SK-N-SH (cell line): ENCODE results near the gene SIRT5. TPM values are rescaled to one million over a fixed set of nuclear protein-coding genes. Genes with fewer than 3 reads are reported as not detected.

Experiments used
- CTCF ChIA-PET: fragments of 300-600, 350-600 bp; formaldehyde crosslinking; extraction: SDS; loops from one replicate; lab custom pipeline; 2021; lab: Yijun Ruan, JAX
- POLR2A ChIA-PET: fragments of 350-600 bp; sonication (Branson Sonifier 250); formaldehyde crosslinking; extraction: SDS; loops from one replicate; lab custom pipeline; 2020; ENCODE audit warnings: antibody characterized with exemption, inconsistent platforms; lab: Yijun Ruan, JAX
- DNase-seq: peaks from one replicate; pipeline ENCODE4 v3.0.0; 2012
- H2AFZ ChIP-seq: fragments of 200-600 bp; sonication (generic); 2 replicates; pipeline ENCODE4 v1.8.1; 2016; ENCODE audit warnings: antibody characterized with exemption, mild to moderate bottlenecking, low read depth
- H3F3A ChIP-seq: fragments of 200-600 bp; sonication (generic); replicated peaks from 2 replicates; pipeline ENCODE3; 2016; ENCODE audit warnings: antibody characterized with exemption, mild to moderate bottlenecking; ENCODE audit not compliant: insufficient read depth
- H3K27ac ChIP-seq, 2 experiments: fragments of 200-500 bp in 1 of 2; fragments of 200-600 bp in 1 of 2; sonication (Bioruptor generic) in 1 of 2; sonication (generic), shearing (Covaris generic) in 1 of 2; 2 replicates each; pipeline versions ENCODE4 v1.5.1 to v1.6.1; 2014 to 2016; ENCODE audit warnings: low read depth in 2 of 2, inconsistent platforms in 1 of 2, low read length in 1 of 2, mild to moderate bottlenecking in 1 of 2, mixed read lengths in 1 of 2
- H3K27me3 ChIP-seq: fragments of 200-600 bp; sonication (generic), shearing (Covaris generic); 2 replicates; pipeline ENCODE4 v1.6.1; 2016; ENCODE audit warnings: mixed run types; ENCODE audit not compliant: insufficient read depth
- H3K36me3 ChIP-seq, 2 experiments: fragments of 200-500 bp in 1 of 2; fragments of 200-600 bp in 1 of 2; sonication (Bioruptor generic) in 1 of 2; sonication (generic) in 1 of 2; replicated peaks in 1 of 2; 2 replicates each; pipeline versions ENCODE3 to v1.5.1; 2014 to 2016; ENCODE audit warnings: low read length in 1 of 2, mild to moderate bottlenecking in 1 of 2; ENCODE audit not compliant: insufficient read depth in 2 of 2, control insufficient read depth in 1 of 2
- H3K4me1 ChIP-seq, 2 experiments: fragments of 200-500 bp in 1 of 2; fragments of 200-600 bp in 1 of 2; sonication (Bioruptor generic) in 1 of 2; sonication (generic), shearing (Covaris generic) in 1 of 2; 2 replicates each; pipeline versions ENCODE4 v1.5.1 to v1.6.1; 2014 to 2016; ENCODE audit warnings: low read depth in 1 of 2, low read length in 1 of 2, mixed run types in 1 of 2; ENCODE audit not compliant: insufficient read depth in 2 of 2, control insufficient read depth in 1 of 2
- H3K4me2 ChIP-seq: fragments of 200-600 bp; sonication (generic), shearing (Covaris generic); 2 replicates; pipeline ENCODE4 v1.6.1; 2017; ENCODE audit warnings: mixed run types
- H3K4me3 ChIP-seq, 2 experiments: fragments of 200-500 bp in 1 of 2; fragments of 200-600 bp in 1 of 2; sonication (Bioruptor generic) in 1 of 2; sonication (generic), shearing (Covaris generic) in 1 of 2; 2 replicates each; pipeline versions ENCODE4 v1.5.1 to v1.8.1; 2014 to 2016; ENCODE audit warnings: low read depth in 2 of 2, inconsistent platforms in 1 of 2, low read length in 1 of 2, mild to moderate bottlenecking in 1 of 2, mixed read lengths in 1 of 2, moderate library complexity in 1 of 2
- H3K79me2 ChIP-seq: fragments of 200-600 bp; sonication (generic); 2 replicates; pipeline ENCODE4 v1.8.1; 2017; ENCODE audit warnings: mild to moderate bottlenecking; ENCODE audit not compliant: insufficient read depth
- H3K9ac ChIP-seq: fragments of 200-600 bp; sonication (generic); 2 replicates; pipeline ENCODE4 v1.6.1; 2017; ENCODE audit warnings: mixed run types
- H3K9me2 ChIP-seq: fragments of 200-600 bp; sonication (generic); 2 replicates; pipeline ENCODE4 v1.6.1; 2017; ENCODE audit warnings: mixed run types
- H3K9me3 ChIP-seq: fragments of 200-600 bp; sonication (generic); 2 replicates; pipeline ENCODE4 v1.6.1; 2017; ENCODE audit warnings: mixed run types, mild to moderate bottlenecking, moderate library complexity
- H4K20me1 ChIP-seq: fragments of 200-600 bp; sonication (generic); 2 replicates; pipeline ENCODE4 v1.6.1; 2017; ENCODE audit warnings: mild to moderate bottlenecking, mixed run types; ENCODE audit not compliant: insufficient read depth
- ELF1 ChIP-seq: IDR thresholded peaks from 2 replicates; pipeline ENCODE4 v1.4.0; 2012
- JUND ChIP-seq: IDR thresholded peaks from 2 replicates; pipeline ENCODE4 v1.4.0; 2012
- MEF2A ChIP-seq: IDR thresholded peaks from 2 replicates; pipeline ENCODE4 v1.4.0; 2012; ENCODE audit warnings: low read depth, borderline replicate concordance
- MXI1 ChIP-seq: IDR thresholded peaks from 2 replicates; pipeline ENCODE4 v1.6.1; 2012; ENCODE audit warnings: mild to moderate bottlenecking, low read depth, low read length, improper control_type of control experiment
- POLR2AphosphoS5 ChIP-seq: IDR thresholded peaks from 2 replicates; pipeline ENCODE4 v1.6.1; 2012; ENCODE audit warnings: low read depth, low read length
- RAD21 ChIP-seq: IDR thresholded peaks from 2 replicates; pipeline ENCODE4 v1.6.1; 2012; ENCODE audit warnings: mild to moderate bottlenecking, low read length
- SIN3A ChIP-seq: IDR thresholded peaks from 2 replicates; pipeline ENCODE4 v1.6.1; 2012; ENCODE audit warnings: low read depth, mild to moderate bottlenecking, low read length, moderate library complexity, borderline replicate concordance
- SMC3 ChIP-seq: IDR thresholded peaks from 2 replicates; pipeline ENCODE4 v1.6.1; 2012; ENCODE audit warnings: low read depth, low read length, improper control_type of control experiment
- TCF12 ChIP-seq: IDR thresholded peaks from 2 replicates; pipeline ENCODE4 v1.4.0; 2012
- YY1 ChIP-seq: IDR thresholded peaks from 2 replicates; pipeline ENCODE4 v1.4.0; 2012; ENCODE audit warnings: low read depth, mild to moderate bottlenecking
- WGBS: methylation state at CpG from one replicate; pipeline ENCODE4 v1.1.6; 2017; ENCODE audit warnings: low lambda C conversion rate; 5-methylcytosine and 5-hydroxymethylcytosine counted together
- polyA plus RNA-seq, 3 experiments: library from polyadenylated mRNA; depleted of rRNA; stranded (reverse); fragments of >200 nt; gene quantifications; 2 replicates each; pipeline ENCODE4 v1.2.3, GENCODE V29; 2012
- TF ChIP-seq, protein P1 (sequence below): IDR thresholded peaks from 2 replicates; pipeline ENCODE4 v1.4.0; 2012; ENCODE audit warnings: low read depth, borderline replicate concordance
- TF ChIP-seq, protein P2 (sequence below): IDR thresholded peaks from 2 replicates; pipeline ENCODE4 v1.4.0; 2012; ENCODE audit warnings: low read depth, borderline replicate concordance
- TF ChIP-seq, protein P3 (sequence below): fragments of 150-350 bp; IDR thresholded peaks from 2 replicates; pipeline ENCODE4 v1.6.1; 2017; ENCODE audit warnings: antibody characterized with exemption, low read length, low read depth, borderline replicate concordance
- TF ChIP-seq, protein P4 (sequence below): fragments of 200-600 bp; sonication (generic); IDR thresholded peaks from 2 replicates; pipeline ENCODE4 v1.6.1; 2017; ENCODE audit warnings: antibody characterized with exemption, mild to moderate bottlenecking, moderate library complexity

SIRT5 gene
- polyA plus RNA-seq, 1 of the 3 experiments (the other 2 are of a cell fraction): 6.7 TPM

DNA sequence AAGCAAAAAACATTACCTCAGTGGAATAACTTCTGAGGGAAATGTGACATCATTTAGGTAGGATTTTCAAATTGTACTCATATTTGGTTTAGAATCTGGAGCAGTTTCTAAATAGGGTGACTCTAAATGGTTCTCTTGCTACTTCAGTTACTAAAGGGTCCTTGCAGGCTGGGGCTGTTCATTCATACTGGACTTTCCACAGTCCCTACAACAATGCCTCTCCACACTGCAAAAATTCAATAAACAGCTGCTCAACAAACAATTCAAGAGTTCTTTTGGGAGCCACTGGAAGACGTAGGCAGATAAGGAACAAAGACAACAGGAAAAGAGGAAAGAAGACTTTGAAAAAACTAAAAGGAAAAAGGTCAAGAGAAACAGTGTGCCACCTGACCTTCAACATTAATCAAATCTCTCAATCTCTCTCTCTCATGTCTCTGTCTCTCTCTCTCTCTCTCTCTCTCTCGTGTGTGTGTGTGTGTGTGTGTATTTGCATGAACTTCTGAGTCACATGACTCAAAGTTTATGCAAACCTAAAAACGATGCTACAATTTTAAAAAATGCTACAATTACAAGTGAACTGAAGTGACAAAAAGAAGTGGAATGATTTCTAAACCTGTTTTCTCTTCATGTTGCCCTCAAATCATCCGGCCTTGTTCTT lies 55.2 kb downstream of the SIRT5 start:
- Histone ChIP-seq H3K4me2 (no peak overlapping the region), H3K27ac (no peak overlapping the region), H3K79me2 (no peaks in the 10 kb centered on the region), H3K9me3 (no peaks in the 10 kb centered on the region), H2AFZ (no peak overlapping the region), H3K9ac (no peak overlapping the region), H3K4me3 (no peak overlapping the region), H3K36me3 (peaks cover 62 to 70% of the 10 kb centered on the region in 2 experiments), H3K27me3 (no peaks in the 10 kb centered on the region), H3K4me1 (peaks cover 0 to 2% of the 10 kb centered on the region in 2 experiments; a peak in 2 of 4 replicates), H3F3A (peaks cover 6% of the 10 kb centered on the region), H4K20me1 (no peaks in the 10 kb centered on the region), H3K9me2 (no peaks in the 10 kb centered on the region)
- no peak for TF ChIP-seq RAD21
- TF ChIP-seq SMC3: no peak
- TF ChIP-seq, protein P1, sequence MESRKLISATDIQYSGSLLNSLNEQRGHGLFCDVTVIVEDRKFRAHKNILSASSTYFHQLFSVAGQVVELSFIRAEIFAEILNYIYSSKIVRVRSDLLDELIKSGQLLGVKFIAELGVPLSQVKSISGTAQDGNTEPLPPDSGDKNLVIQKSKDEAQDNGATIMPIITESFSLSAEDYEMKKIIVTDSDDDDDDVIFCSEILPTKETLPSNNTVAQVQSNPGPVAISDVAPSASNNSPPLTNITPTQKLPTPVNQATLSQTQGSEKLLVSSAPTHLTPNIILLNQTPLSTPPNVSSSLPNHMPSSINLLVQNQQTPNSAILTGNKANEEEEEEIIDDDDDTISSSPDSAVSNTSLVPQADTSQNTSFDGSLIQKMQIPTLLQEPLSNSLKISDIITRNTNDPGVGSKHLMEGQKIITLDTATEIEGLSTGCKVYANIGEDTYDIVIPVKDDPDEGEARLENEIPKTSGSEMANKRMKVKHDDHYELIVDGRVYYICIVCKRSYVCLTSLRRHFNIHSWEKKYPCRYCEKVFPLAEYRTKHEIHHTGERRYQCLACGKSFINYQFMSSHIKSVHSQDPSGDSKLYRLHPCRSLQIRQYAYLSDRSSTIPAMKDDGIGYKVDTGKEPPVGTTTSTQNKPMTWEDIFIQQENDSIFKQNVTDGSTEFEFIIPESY: no peak
- no peak for TF ChIP-seq JUND
- TF ChIP-seq, protein P2, sequence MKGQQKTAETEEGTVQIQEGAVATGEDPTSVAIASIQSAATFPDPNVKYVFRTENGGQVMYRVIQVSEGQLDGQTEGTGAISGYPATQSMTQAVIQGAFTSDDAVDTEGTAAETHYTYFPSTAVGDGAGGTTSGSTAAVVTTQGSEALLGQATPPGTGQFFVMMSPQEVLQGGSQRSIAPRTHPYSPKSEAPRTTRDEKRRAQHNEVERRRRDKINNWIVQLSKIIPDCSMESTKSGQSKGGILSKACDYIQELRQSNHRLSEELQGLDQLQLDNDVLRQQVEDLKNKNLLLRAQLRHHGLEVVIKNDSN: no peak
- no peak for TF ChIP-seq YY1
- TF ChIP-seq POLR2AphosphoS5: no peak
- no peak for TF ChIP-seq SIN3A
- no peak for TF ChIP-seq MXI1
- TF ChIP-seq ELF1: no peak
- no peak for TF ChIP-seq MEF2A
- TF ChIP-seq, protein P3, sequence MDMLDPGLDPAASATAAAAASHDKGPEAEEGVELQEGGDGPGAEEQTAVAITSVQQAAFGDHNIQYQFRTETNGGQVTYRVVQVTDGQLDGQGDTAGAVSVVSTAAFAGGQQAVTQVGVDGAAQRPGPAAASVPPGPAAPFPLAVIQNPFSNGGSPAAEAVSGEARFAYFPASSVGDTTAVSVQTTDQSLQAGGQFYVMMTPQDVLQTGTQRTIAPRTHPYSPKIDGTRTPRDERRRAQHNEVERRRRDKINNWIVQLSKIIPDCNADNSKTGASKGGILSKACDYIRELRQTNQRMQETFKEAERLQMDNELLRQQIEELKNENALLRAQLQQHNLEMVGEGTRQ: no peak
- TF ChIP-seq, protein P4, sequence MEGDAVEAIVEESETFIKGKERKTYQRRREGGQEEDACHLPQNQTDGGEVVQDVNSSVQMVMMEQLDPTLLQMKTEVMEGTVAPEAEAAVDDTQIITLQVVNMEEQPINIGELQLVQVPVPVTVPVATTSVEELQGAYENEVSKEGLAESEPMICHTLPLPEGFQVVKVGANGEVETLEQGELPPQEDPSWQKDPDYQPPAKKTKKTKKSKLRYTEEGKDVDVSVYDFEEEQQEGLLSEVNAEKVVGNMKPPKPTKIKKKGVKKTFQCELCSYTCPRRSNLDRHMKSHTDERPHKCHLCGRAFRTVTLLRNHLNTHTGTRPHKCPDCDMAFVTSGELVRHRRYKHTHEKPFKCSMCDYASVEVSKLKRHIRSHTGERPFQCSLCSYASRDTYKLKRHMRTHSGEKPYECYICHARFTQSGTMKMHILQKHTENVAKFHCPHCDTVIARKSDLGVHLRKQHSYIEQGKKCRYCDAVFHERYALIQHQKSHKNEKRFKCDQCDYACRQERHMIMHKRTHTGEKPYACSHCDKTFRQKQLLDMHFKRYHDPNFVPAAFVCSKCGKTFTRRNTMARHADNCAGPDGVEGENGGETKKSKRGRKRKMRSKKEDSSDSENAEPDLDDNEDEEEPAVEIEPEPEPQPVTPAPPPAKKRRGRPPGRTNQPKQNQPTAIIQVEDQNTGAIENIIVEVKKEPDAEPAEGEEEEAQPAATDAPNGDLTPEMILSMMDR: no peak
- TF ChIP-seq TCF12: no peak
- ChIA-PET POLR2A (no interaction called here), CTCF (interaction anchor here (1.8 kb wide), 1 partner anchor 14 kb away, joined by 10 read pairs; the partner anchor contains the start of gene NOL7)
- WGBS: 87% methylated on average over 4 of the region's 4 CpGs
- DNase-seq: no peak
